Activated CD8-positive, alpha-beta memory T cell treated with anti-CD3 and anti-CD28 coated beads, Interleukin-2, amount 50 U/mL, for 48 hours (primary cell): ENCODE data around the gene BTLA.
"Not testable (repeated sequence)": the region's sequence is repeated elsewhere in the genome, so short reads cannot be mapped to it uniquely, and the experiment has no call there.

ENCODE experiments used
- DNase-seq: peaks from one replicate; pipeline ENCODE4 v3.0.0-alpha.2; 2020

Gene BTLA

DNA sequence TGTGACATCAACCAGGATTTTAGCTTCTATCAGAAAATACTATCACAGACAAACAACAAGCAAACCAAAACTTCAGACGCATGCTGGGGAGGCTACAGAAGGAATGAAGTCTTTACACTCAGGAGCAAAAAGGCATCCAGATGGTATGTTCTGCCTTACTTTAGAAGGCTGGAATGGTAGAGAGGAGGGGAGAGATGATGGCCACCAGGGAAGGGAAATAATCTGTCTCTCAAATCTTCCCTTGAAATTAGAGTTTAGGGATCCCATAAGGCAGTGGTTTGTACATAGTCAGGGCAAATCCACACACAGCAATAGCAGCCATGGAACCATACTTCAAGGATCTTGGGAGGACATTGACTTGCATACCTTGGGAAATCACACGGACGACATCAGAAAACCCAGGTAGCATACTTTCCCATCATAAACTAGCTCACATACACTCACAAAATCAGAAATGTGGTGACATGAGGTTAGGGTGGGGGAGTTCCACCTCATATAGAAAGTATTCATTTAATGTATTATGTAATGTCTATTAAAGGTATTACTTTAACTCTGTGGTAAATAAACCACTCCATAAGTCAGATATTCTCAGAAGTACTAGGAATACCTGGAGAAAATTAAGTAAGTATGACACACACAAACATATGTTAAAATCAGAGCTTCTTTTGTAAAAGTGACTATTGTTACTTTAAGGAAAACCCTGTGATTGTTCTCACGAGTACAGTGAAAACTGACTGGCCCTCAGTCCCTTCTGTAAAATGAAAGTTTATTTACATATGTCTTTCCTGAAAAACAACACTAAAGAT is 9.4 kb downstream of the BTLA start:
- no peak for DNase-seq

DNA sequence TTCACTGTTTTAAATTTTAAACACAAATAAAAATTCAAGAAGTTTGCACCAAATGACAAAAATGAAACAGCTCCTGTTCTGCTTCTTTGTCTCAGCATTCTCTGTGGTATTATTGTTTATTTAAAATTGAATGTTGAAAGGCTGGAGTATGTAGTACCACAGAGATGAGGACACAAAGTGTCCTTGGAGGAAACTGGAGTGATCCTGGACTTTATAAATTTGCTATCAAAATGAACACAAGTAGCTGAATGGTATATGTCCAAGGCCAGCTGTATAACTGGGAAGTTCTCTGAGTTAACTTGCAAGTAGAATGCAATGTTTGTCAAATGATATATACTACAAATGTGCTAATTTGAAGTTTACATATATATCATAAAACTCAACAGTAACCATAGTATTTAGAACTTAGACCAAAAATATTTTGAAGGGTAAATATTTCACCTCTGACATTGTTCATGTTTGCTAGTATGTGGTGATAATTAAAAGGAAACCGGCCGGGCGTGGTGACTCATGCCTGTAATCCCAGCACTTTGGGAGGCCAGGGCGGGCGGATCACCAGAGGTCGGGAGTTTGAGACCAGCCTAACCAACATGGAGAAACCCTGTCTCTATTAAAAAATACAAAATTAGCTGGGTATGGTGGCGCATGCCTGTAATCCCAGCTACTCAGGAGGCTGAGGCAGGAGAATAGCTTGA is 12.3 kb downstream of the BTLA start:
- no peak for DNase-seq

DNA sequence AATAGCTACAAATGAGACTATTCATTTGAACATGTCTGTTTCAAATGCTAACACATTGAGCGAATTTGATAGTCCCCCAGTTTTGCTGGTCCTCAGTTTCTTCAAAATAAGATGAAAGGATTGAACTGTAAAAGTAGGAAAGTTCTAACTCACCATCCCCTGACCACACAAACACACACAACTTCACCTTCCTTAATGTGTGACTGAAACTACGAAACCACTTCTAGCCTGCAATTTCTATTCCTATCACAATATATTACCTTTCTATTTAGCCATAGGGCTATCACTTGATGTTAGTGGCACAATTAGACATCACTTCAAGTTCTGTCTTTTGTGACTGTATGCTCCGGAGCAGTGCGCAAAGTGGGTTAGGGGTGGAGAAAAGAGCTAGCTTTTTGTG is 14.9 kb downstream of the BTLA start:
- DNase-seq: no peak

DNA sequence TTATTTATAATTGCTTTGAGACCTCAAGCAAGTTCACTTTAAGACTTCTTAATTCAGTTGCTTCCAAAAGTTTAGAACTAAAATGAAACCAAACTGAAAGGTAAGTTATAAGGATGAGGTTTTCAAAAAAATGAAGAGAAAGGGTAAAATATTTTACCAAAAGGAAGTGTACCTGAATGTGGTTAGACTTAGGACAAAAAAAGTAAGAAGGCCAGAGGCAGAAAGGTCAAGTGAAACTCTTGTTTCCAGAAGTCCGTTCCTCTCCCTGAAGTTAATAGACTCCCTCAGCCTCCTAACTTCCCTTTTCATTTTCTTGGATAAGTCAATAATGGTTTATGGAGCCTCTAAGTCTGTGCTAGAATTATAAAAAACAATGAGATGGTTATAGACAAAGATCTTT is 16.6 kb downstream of the BTLA start:
- no peak for DNase-seq

DNA sequence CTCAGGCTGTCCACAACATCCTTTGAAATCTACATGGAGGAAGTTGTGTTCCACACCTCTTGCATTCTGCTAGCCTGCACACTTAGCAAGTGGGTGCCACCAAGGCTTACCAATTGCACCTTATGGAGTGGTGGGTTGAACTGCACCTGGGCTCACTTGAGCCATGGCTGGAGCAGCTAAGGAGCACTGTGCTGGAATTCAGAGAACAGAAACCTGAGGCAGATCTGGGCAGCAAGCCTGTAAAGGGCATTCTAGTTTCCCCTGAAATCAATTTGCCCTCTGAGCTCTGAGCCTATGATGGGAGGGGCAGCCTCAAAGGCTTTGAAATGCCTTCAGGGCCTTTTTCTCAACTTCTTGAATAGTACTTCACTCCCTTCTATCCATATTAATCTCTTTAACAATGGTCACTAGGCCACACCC is 18.0 kb downstream of the BTLA start:
- DNase-seq: no peak

DNA sequence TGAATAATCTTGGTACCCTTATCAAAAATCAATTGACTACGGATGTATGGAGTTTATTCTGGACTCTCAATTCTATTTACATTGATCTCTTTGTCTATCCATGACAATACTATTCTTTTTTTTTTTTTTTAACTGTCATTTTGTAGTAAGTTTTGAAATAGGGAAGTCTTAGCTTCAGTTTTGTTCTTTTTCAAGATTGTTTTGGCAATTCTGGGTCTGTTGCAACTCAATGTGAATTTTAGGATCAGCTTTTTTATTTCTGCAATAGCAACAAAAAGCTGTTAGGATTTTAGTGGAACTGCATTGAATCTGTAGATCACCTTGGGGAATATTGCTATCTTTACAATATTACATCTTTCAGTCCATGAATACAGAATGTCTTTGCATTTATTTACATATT is 21.4 kb downstream of the BTLA start:
- DNase-seq: no peak

DNA sequence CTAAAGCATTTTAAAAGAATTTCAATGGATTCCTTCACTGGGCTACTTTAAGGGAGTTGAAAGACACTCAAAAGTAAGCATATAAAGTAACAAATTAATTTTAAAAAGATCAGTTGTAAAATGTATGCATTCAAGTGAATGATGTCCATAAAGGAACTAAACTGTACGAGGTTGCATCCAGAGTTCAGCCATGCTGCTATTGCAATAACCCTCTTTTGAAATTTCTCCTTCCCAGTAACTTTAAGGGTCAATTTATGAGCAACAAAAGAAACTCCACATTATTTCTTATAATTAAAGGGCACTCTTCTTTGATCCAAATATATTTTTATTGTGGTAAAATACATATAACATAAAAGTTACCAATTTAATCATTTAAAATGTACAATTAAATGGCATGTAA is 22.9 kb downstream of the BTLA start:
- no peak for DNase-seq

DNA sequence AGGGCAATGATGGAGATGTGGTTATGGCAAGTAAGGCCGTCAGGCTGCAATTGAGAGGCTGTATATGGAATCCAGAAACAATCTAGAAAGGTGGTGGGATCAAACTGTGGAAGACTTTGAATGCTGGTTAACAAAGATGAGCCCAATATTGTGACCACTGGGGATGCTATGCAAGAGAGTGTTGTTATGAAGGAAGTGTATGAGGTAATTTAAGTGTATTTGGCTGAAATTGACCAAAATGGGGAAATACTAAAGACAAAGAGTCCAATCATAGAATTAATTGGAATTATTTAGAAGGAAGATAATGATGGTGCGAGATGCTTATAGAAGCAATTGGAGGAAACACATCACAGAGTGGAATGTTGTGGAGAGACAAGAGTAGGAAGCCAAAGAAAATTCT is 24.5 kb downstream of the BTLA start:
- no peak for DNase-seq

DNA sequence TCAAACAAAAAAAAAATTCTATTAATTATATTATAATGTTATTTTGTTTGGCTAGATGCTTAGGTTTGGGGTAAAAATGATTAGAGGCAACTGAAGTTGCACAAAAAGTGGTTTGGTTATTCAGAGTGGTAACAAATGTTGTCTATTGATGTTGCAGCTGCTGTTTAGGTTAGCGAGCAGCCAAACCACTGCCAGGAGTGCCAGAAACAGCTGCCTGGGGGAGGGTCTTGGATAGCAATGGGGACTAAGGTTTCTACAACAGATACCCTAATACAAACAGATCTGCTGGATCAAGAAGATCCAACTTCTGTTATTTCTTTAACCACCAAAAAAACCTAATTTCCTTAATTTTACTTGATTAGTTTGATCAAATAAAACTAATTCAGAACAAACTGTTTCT is 26.6 kb downstream of the BTLA start:
- DNase-seq: no peak

DNA sequence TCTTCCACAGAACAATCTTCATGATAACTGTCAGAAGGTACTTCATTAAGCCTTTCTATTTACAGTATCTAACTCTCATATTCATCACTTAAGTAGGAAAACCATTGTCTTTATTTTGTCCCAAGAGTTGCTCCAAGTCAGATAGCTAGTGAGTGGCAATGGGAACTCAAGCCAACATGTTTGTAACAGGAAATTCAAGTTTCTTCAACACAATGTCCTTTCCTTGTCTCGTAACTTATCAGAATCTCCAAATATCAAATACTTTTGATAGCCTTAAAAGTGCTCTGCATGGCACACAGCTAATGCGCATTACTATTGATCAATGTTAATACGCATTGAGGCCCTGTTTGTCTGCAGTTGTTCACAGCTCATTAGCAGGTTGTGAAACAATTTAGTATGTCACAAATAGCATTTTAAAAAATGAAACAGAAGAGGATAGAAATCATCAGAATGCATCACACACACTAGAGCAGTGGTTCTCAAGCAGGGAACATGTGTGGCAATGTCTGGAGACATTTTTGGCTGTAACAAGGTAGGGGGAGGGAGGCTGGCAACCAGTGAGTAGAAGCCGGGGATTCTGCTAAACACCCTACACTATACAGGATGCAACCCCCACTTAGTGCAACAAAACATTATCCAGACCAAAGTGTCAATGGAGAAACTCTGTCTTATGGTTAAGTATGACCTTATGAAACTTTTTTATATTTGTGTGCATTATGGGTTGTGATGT is 27.5 kb downstream of the BTLA start:
- DNase-seq: no peak

DNA sequence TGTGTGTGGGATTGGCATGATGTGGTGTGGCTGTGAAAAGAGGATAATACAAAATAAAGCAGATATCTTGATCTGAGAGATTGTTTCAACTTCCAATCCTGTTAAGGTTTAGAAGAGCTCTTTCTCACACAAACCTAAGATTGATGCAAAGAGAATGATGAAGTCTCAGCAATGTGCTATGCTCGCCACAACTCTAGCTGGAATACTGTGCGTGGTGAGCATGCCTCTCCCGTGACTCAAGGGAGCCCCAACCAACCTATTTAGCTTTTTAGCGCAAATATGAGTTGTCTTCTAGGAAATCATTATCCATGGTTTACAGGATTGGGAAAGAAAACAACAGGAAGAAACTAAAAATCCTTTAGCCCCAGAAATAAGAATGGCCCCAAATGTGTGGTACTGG is 28.5 kb downstream of the BTLA start:
- no peak for DNase-seq

DNA sequence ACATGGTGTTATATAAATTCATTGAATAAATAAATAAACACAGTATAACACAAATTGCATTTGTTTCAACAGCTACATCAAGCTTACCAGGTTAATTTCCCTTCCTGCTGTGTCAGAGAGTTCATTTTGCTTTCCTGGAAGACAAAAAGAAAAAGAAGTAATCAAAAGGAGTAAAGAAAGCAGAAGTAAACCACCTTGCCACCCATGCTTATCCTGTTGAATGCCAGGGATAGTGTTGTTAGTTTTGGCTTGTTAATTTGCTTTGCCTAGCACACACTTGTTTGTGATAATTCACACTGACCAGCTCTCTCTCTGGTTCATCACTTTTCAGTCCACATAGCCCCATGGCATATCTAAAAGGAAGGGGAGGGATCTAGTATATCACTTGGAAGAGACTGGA is 29.6 kb downstream of the BTLA start:
- no peak for DNase-seq

DNA sequence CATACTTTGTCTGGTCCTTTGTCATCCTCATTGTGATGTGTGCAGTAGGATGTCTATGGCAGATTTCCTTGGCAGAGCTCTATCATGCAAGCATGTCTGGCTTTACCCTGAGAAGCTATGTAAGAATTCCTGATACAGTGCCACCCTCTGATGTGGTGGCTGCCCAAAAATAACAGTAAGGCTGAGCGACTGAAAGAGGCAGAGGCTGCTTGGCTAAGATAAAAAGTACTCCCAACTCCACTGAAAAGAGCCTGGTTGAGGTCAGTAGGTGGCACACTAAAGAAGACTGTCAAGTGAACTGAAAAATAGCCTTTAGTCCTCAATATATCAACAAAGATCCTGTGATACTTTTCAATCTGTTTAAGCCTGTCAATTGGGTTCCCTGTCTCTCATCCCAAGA is 31.7 kb downstream of the BTLA start:
- no peak for DNase-seq

DNA sequence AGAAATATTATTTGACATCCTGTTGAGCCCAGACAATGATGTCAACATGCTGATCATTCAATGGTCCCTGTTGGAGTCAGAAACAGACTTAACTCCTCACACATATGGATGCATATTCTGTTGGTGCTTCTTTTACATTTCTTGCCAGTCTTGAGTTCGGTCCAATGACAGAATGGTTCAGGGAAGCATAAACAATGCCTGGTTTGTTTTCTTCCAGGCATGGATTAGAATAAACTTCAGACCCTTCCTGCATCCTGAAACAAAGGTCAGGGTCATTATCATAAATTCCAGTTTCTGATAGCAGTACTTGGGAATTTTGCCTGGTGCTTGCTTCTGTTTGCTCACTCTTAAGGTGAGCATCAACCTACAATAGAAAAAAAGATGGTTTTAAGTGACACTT is 33.3 kb downstream of the BTLA start:
- DNase-seq: no peak

DNA sequence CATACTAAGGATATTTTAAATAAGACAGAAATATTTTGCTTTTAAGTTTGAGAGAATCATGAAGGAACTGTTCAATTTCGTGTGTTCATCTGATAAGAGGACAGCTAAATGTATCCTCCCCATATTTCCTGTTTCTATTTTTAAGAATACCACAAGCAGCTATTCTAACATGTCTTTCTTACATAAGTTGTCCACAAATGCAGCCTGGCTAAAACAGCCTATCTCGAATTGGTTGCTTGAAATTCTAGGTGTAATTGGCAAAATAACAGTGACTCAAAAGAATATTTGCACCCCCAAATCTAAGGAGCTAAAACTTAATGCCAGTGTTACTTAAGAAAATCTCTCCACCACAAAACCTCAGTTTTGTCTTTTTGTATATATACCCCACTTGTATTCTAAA is 35.0 kb downstream of the BTLA start:
- no peak for DNase-seq

DNA sequence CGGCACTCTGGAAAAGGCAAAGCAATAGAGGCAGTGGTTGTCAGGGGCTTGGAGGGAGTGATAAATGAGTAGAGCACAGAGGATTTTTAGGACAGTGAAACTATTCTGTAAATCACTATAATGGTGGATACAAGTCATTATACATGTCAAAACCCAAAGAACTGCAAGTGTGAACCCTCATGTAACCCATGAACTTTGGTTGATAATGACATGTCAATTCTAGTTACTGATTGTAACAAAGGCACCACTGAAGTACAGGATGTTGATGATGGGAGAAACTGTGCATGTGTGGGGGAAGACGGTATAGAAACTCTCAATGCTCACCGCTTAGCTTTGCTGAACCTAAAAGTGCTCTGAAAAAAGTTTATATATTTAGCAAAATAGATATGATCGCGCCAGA is 36.0 kb downstream of the BTLA start:
- no peak for DNase-seq

DNA sequence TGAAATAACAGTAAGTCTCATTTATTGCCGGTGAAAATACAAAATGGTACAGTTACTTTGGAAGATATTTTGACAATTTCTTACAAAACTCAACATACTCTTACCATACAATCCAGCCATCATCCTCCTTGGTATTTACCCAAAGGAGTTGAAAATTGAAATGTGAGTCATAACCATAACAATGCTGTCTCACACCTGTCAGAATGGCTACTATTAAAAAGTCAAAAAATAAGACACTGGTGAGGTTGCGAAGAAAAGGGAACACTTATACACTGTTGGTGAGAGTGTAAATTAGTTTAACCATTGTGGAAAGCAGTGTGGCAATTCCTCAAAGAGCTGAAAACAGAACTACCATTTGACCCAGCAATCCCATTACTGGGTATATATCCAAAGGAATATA is 37.5 kb downstream of the BTLA start:
- not testable (repeated sequence) for DNase-seq

DNA sequence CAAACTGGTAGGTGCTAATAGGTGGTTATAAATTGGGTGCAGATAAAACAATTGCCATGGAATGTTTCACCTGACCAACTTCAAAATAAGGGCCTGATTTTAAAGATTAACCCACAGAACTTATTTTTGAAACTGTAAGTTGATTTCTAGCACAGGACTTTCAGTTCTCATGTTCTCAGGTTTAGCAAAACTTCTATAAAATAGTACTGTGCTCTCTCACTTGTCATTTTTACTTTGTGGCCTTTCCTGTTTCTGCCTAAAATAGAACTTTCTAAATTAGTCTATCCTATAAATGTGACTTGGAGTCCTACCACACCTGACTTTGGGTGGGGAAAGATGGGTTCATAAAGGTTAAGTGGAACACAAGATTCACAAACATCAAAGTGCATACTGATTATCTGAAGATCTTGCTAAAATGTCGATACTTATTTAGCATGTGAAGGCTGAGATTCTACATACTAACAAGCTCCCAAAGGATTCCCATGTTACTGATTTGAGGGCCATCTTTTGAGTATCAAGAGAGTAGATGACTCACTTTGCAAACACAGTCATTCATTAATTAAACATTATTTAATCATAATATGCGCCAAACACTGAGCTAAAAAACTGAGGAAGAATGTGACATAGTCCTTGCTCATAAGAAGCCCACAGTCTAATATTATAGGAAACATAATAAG is 38.6 kb downstream of the BTLA start:
- DNase-seq: no peak

DNA sequence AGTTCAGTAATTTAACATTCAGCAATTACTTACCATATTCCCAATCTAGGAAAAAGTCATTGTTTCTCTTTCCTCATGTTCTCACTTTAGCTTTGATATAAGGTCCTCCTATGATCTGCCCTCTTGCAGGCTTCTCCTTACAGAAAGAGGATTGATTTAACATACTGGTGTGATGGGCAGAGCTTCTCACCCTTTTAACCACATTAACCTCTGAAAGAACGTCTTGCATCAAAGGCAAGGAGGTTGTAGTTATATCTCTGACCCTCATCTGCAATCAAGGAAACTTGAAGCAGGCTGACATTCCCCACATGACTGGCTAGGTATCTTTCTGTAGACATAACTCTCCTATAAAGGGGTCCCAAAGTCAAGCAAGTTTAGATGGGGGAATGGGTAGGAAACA is 39.5 kb downstream of the BTLA start:
- no peak for DNase-seq

DNA sequence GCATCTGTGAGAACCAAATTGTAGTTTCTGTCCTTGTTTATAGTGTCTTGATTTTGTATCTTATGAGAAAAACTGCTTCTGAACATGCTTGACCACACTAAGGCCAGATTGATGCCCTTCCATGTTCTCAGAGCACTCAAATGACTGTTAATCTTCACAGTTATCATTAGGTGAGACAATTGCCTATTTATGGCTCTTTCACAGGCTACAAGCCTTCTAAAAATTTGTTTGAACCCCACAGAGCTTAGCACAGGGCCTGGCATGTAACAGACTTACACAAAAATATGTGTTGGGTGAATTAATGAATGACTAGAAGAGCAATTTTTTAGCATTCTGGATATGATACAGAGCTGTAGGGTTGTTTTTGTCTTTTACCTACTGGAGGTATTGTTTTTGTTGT is 43.1 kb downstream of the BTLA start:
- no peak for DNase-seq

DNA sequence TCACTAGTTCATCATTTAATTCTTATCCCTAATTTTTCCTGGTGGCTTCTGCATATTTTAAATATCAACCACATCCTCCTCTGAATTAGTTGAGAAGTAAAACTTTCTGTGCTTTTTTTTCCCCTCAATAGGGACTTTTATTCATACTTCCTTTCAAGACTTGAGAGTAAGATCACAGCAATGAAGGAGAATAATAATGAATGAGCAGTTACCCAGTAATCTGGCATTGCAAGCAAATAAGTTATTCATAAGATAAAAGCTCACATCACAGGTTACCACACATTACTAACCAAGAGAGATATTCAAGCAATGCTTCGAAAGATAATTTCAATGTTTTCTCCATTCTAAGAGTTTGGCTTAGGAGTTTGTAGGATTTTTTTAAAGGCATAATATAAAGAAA is 50.3 kb downstream of the BTLA start:
- no peak for DNase-seq

DNA sequence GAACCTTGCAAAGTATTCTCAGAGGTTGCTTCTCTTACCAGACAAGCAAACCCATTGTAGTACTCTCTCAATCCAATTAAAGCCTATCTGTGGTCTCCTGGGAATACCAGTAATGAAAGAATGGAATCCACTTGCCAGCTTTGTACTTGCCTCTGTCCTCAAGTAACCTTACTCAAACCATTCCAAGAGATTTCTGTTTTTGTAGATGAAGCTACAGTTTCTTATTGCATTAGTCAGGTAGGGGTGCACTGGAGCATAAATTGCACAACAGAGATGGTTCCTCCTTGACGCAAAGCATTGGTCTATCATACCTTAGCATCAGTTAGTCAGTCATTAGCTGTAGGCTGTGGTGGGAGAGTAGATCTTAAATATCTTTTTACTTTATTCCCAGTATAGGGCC is 52.9 kb downstream of the BTLA start:
- DNase-seq: no peak

DNA sequence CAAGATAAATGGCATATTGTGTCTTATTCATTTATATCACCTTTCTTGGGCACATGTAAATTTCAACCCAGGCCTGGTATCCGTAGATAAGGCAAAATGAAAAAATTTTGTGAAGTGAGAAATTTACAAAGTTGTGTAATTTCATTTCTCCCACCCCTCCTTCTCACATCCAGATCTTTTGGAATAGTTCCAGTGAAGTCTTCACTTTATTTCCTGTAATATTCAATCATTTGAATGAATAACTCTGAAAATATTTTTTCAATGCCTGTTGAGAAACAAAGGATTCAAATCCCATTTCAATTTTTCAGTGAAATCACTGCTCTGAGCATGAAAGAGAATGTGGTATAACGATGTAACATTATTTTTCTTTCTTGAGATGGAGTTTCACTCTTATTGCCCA is 53.4 kb downstream of the BTLA start:
- DNase-seq: no peak
